Endodermal cell (in vitro differentiated cells): ENCODE results near the gene CHST9. TPM values are rescaled to one million over a fixed set of nuclear protein-coding genes. Genes with fewer than 3 reads are reported as not detected.

Experiments
- DNase-seq: peaks from one replicate; pipeline ENCODE4 v3.0.0-alpha.2; 2017
- H3K27ac ChIP-seq: 2 replicates; pipeline ENCODE4 v1.5.1; 2013; ENCODE audit warnings: mild to moderate bottlenecking, low read depth, low read length, moderate library complexity
- H3K27me3 ChIP-seq: 2 replicates; pipeline ENCODE4 v1.6.1; 2013; ENCODE audit warnings: mild to moderate bottlenecking, low read length, moderate library complexity; ENCODE audit not compliant: insufficient read depth, control insufficient read depth, poor library complexity, severe bottlenecking
- H3K36me3 ChIP-seq: 2 replicates; pipeline ENCODE4 v1.7.0; 2013; ENCODE audit warnings: mild to moderate bottlenecking, low read length, moderate library complexity; ENCODE audit not compliant: control insufficient read depth, insufficient read depth
- H3K4me1 ChIP-seq: one replicate; pipeline ENCODE4 v1.7.0; 2013; ENCODE audit warnings: low read length; ENCODE audit not compliant: control insufficient read depth, insufficient read depth
- H3K4me3 ChIP-seq: 2 replicates; pipeline ENCODE4 v1.5.1; 2013; ENCODE audit warnings: mild to moderate bottlenecking, low read length, moderate library complexity
- H3K9ac ChIP-seq: 2 replicates; pipeline ENCODE4 v1.6.1; 2013; ENCODE audit warnings: mild to moderate bottlenecking, low read length, moderate library complexity; ENCODE audit not compliant: poor library complexity, severe bottlenecking; ENCODE audit errors: extremely low read depth
- H3K9me3 ChIP-seq: 2 replicates; pipeline ENCODE4 v1.6.1; 2013; ENCODE audit warnings: mild to moderate bottlenecking, low read length, moderate library complexity; ENCODE audit not compliant: control insufficient read depth
- H3K27ac Mint-ChIP-seq: 2 replicates; pipeline ENCODE4 v1.8.0; 2020; ENCODE audit warnings: mixed read lengths
- H3K27me3 Mint-ChIP-seq: 2 replicates; pipeline ENCODE4 v1.8.0; 2021; ENCODE audit warnings: mild to moderate bottlenecking, mixed read lengths; ENCODE audit not compliant: insufficient read depth
- H3K36me3 Mint-ChIP-seq: 2 replicates; pipeline ENCODE4 v1.8.0; 2020; ENCODE audit warnings: low read depth, mixed read lengths
- H3K4me1 Mint-ChIP-seq: 2 replicates; pipeline ENCODE4 v1.8.0; 2020; ENCODE audit warnings: mixed read lengths
- H3K4me3 Mint-ChIP-seq: 2 replicates; pipeline ENCODE4 v1.8.0; 2020; ENCODE audit warnings: mild to moderate bottlenecking, moderate library complexity, mixed read lengths
- H3K9me3 Mint-ChIP-seq: 2 replicates; pipeline ENCODE4 v1.8.0; 2020; ENCODE audit warnings: mild to moderate bottlenecking, mixed read lengths
- CTCF ChIP-seq: fragments of 200-600 bp; sonication (generic); conservative IDR thresholded peaks from 2 replicates; pipeline ENCODE4 v1.5.0; 2021; ENCODE audit warnings: antibody characterized with exemption, mild to moderate bottlenecking
- WGBS, 2 experiments: methylation state at CpG; one replicate each; pipeline versions ENCODE4 v1.1.5 to v1.1.7; 2013; ENCODE audit warnings: missing lambda C conversion rate in 2 of 2, mixed read lengths in 1 of 2; ENCODE audit not compliant: insufficient coverage in 1 of 2, insufficient read length in 1 of 2; 5-methylcytosine and 5-hydroxymethylcytosine counted together
- total RNA-seq, 2 donors: library from RNA; stranded (reverse); fragmentation: NEBNext Ultra II Directional in 1 of 2; extraction: Animal tissue kit (Norgen Biotek cat#: 25700) in 1 of 2; gene quantifications; 2 replicates in 1 of 2; 3 replicates in 1 of 2; pipeline ENCODE4 v1.2.1, GENCODE V29; 2021

CHST9 gene
- total RNA-seq, 2 donors from 2014 or later = 47.5 to 75.8 TPM

DNA sequence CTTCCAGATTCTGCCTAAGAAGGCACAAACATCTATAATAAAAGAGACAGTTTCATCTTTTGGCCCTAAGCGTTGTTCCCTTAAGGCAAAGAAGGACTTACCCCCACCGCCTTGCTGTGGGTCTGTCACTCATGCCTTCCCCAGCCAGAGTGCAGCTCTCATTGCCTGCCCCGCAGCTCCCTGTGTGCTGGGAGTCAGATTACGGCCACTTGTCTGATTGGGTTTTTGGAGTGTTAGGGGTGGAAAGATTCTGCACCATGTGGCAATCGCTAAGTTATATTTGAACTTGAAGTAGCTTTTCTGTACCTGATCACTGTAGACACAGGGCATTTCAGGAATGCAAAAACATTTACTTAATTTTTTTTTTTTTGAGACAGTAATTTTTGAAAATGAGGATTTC, 319.6 kb downstream of the CHST9 start, which contains the start of gene AQP4:
Gene AQP4 (minus strand): TSS at position 151 of the 400 bp plus-strand sequence. CDS start 18 bp downstream, at position 133.
- peak; percentile 62 for DNase-seq
- Mint-ChIP-seq H3K36me3 (no peaks in the 10 kb centered on the region), H3K9me3 (no peaks in the 10 kb centered on the region), H3K27me3 (peaks cover 51% of the 10 kb centered on the region), H3K27ac (no peak within 1 kb of the TSS), H3K4me1 (peaks cover 19% of the 10 kb centered on the region), H3K4me3 (no peak within 1 kb of the TSS)
- WGBS, 2 experiments = 60 to 83% methylated on average over 1 to 5 of the region's 5 CpGs
- H3K9ac ChIP-seq = no peak within 1 kb of the TSS
- H3K36me3 ChIP-seq = no peaks in the 10 kb centered on the region
- no peak within 1 kb of the TSS for H3K4me3 ChIP-seq
- no peak within 1 kb of the TSS for H3K27ac ChIP-seq
- no peak for TF ChIP-seq CTCF
- H3K9me3 ChIP-seq = no peaks in the 10 kb centered on the region
- H3K27me3 ChIP-seq = peaks cover 28% of the 10 kb centered on the region
- H3K4me1 ChIP-seq = no peaks in the 10 kb centered on the region

- Mint-ChIP-seq H3K9me3 (no peaks in the 10 kb centered on the region), H3K36me3 (no peaks in the 10 kb centered on the region), H3K27me3 (peaks cover 53% of the 10 kb centered on the region), H3K27ac (no peak overlapping the region), H3K4me1 (peaks cover 19% of the 10 kb centered on the region), H3K4me3 (no peak overlapping the region)
- no peak overlapping the region for H3K4me3 ChIP-seq
- H3K9ac ChIP-seq = no peak overlapping the region
- 60 to 72% methylated on average over 5 to 7 of the region's 7 CpGs for whole genome bisulfite sequencing, 2 experiments
- no peaks in the 10 kb centered on the region for H3K9me3 ChIP-seq
- DNase-seq = peak; percentile 55
- no peak overlapping the region for H3K27ac ChIP-seq
- TF ChIP-seq CTCF = no peak
- H3K27me3 ChIP-seq = peaks cover 30% of the 10 kb centered on the region
- H3K36me3 ChIP-seq = no peaks in the 10 kb centered on the region
- no peaks in the 10 kb centered on the region for H3K4me1 ChIP-seq
These were observed 320.4 kb downstream of the CHST9 start for GRCh38 chr18:26864658-26865057.

DNA sequence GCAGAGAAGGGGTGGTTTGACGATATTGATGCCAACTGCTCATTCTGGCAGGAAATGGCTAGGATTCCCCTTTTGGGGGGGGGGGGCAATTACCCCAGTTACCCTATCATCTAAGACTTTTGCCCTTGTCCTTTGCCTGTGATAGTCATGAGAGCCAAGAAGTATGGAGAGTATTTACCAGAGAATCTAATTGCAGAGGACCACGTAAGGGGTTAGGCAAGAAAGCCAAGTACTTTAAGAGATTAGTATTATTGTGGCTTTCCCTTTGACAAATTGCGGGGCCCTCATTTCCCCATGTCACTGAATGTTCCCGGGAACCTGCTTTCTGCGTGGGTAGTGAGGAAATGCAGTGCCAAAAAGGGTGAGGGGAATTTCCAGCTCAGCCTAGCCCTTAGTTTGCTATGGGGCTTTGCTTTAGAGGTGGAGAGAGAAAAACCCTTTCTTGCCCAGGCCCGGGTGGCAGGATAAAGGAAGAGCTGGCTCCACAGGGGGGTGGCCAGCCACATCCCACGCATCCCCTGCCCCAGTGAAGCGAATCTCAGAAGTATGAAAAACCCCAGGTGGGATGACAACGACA, 321.1 kb downstream of the CHST9 start:
- no peaks in the 10 kb centered on the region for H3K36me3 ChIP-seq
- no peak overlapping the region for H3K4me3 ChIP-seq
- H3K27me3 ChIP-seq = peaks cover 30% of the 10 kb centered on the region
- Mint-ChIP-seq H3K27ac (no peak overlapping the region), H3K27me3 (peaks cover 53% of the 10 kb centered on the region), H3K4me1 (peaks cover 19% of the 10 kb centered on the region), H3K9me3 (no peaks in the 10 kb centered on the region), H3K4me3 (peak overlapping the region; percentile 54), H3K36me3 (no peaks in the 10 kb centered on the region)
- H3K4me1 ChIP-seq = no peaks in the 10 kb centered on the region
- DNase-seq = peak; percentile 55
- H3K27ac ChIP-seq = no peak overlapping the region
- 60 to 63% methylated on average over 4 to 9 of the region's 9 CpGs for whole genome bisulfite sequencing, 2 experiments
- H3K9ac ChIP-seq = no peak overlapping the region
- no peak for TF ChIP-seq CTCF
- no peaks in the 10 kb centered on the region for H3K9me3 ChIP-seq
